Liver (tissue), 3 donors: ENCODE results near the gene ANKRD17.

Source experiments
- CTCF ChIP-seq: fragments of 150-350 bp; IDR thresholded peaks from 2 replicates; pipeline ENCODE4 v1.5.1; 2017; ENCODE audit warnings: improper control_type of control experiment, low read depth, low read length; ENCODE audit not compliant: missing input control
- EGR1 ChIP-seq, 2 donors: IDR thresholded peaks; 2 replicates each; pipeline ENCODE4 v1.6.1; 2016 to 2018; ENCODE audit warnings: antibody characterized with exemption in 2 of 2, low read depth in 2 of 2
- HNF4G ChIP-seq: IDR thresholded peaks from 2 replicates; pipeline ENCODE4 v1.6.1; 2016; ENCODE audit warnings: antibody characterized with exemption
- JUND ChIP-seq, 2 donors: IDR thresholded peaks; 2 replicates each; pipeline ENCODE4 v1.6.1; 2016; ENCODE audit warnings: antibody characterized with exemption in 2 of 2
- SP1 ChIP-seq: IDR thresholded peaks from 2 replicates; pipeline ENCODE4 v1.6.1; 2018; ENCODE audit warnings: antibody characterized with exemption, mild to moderate bottlenecking
- donor health status: healthy.
- donor health status: healthy.

- TF ChIP-seq CTCF (no peak), HNF4G (no peak), JUND (IDR thresholded peaks at IDR 0.05) (no peak), EGR1 (IDR thresholded peaks at IDR 0.05; ENCODE audit: low read depth in 2 of 2) (no peak), SP1 (no peak)
Measured at GRCh38 chr4:73037057-73037456, 221.5 kb downstream of the ANKRD17 start.
